Stimulated activated CD4-positive, alpha-beta T cell treated with anti-CD3 and anti-CD28 coated beads, Interleukin-15, amount 100 ng/mL, for 48 hours (primary cell): ENCODE measurements around the gene PDE8B.

Experiments
- DNase-seq, 2 donors: peaks; one replicate each; pipeline ENCODE4 v3.0.0-alpha.2; 2020; ENCODE audit warnings: low read depth in 2 of 2

PDE8B gene

DNA sequence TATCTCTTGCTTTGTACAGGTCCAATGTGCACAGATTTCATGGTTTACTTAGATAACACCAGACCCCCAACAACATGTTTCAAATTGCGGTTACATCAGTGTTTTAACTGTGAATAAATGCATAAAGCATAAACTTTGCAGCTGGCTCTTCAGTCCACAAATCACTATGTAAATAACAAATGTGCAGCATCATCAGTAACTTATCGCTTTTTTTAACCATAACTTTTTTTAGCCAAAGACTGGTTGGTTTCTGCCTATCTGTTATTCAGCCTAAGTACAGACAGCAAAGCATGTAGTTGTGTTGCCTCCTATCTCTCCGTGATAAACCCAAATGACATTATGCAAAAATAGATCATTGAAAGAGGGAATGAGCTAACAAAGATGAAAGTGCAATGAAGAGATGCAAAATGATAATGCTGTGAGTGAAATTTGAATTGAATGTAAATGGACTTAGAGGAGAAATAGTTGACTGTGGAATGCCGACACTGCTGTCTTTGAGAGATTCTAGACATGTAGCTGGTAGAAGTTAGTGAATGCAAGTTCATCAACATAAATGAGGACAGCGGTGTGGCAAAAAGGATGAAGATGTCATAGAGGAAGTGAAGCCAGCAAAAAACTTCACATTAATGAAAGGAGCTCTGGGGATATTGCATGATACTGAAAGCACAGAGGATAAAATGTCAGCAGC, 108.8 kb downstream of the PDE8B start:
- no peak for DNase-seq

DNA sequence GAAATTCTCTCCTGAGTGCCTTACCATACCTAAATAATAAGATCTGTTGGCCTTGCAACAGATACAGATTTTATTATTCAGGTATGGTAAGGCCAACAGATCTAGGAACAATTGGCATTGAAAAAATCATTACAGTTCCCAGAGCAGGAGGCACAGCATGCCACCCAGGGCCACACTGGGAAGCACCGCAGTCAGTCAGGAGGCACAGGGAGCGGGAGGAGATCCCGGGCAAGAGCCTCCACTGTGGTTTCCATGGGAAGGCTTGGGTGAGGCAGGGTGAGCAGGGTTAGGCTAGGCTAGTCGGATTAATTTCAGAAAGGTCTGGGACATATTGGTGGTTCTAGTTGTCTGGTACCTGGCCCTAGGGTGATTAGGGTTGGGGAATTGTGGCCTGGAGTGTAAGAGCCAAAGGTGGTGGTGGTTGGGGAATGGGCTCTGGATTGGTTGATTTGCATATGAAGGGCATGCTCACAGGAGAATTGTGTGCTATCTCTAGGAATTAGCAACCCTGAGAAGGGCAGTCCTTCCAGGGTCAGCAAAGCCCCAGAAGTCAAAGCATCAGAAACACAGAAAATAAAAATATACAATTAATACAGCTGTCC, 111.4 kb downstream of the PDE8B start:
- DNase-seq, result no peak

DNA sequence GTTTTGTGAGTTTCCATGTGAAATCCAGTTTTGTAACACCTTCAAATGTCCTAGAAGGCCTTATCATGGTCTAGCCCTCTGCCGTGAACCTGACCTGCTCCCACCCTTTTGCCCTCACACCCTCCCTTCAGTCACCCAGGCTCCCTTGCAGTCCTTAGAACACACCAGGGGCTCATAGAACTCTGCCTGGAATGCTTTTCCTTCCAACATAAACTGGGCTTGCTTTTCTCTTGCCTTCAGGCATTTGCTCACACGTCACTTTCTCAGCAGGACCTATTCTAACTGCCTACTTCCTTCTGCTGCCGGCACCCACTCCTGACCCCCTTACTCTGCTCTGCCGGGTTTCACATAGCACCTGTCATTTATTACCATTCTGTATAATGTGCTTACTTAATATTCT, 111.9 kb downstream of the PDE8B start:
- DNase-seq, result no peak

DNA sequence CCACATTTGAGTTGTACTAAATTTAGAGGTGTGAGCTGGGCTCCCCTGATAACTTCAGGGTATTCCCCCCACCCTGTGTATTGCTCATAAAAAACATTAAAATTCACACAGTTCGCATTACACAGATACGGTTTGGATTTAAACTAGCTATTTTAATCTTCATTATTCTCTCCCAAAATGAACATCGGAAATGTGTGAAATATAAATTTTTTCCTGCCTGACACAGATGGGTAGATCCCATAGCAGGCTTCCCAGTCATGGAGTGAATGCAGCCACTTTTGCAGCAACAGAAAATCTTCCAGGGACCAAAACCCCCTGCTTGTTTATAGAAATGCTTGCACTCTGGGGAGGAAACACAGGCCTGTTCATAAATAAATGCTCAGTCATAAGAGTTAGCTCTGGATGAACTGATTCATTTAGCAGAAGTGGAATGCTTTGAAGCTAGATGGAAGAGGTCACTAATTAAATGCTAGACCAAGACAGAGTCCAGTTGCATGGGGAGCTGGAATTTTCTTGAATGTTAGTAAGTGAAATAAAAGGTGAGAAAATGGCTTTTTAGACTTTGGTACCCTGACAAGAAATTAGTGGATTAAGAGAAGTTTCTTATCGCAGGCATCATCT, 115.6 kb downstream of the PDE8B start:
- no peak for DNase-seq

DNA sequence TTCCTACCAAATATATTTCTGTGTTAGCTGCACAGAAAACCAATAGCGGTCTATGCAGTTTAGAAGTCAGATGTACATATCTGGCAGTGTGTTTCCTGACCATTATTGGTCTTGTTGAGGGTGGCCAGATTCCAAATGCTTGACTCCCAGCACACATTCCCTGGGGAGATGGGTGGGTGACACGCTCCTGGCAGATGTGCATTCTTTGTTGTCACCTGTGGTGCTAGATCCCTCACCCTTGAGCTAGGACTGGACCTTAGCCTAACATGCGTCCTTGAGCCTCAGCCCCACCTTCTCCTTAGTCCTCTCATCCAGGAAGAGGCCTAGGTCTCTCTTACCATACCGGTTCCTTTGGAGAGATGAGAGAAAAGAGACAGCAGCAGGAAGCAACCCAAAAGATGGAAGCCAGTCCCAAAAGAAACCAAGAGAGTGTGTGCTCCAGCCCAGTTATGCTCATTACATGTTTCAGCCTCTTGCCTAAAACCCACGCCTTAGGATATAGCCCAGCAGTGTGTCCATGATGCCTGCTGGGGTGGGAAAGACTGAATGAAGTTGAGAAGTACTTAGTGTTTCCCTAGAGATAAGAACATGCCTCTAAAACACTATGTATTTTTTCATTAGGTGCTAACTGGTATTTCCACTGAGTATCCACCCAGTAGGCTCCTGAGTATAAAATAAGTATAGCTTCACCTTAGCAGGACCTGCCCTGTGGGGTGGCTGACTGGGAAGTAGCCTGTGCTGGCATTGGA, 116.7 kb downstream of the PDE8B start:
- DNase-seq, result no peak

DNA sequence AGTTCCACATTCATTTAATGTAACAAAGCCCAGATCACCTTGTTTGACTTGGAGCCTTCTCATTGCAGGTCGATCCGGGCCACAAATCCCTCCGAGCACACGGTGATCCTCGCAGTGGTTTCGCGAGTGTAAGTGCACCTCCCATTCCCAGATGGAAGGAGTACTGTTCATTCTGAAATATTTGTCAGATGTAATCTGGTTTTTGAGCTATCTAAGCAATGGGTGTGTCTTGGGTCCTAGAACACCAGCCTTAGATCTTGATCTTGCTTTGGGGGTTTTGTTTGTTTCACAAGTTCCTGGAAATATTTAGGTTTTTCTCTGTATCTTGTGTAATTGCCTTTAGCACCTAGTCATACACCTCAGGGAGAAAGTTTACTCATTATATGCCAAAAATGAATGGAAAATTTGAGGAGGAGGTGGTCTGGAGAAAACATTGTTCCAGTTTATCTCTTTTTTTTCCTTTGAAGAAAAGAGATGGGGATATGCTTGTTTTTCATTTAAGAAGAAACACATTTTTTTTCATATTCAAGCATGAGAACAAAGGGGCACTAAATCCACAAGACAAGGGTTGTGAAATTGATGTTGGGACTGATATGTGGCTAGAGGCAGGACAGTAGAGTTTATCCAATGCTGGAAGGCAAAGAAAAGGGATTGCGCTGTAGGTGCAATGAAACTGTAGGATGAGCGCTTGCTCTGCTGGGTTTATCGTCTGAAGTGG, 118.6 kb downstream of the PDE8B start:
- DNase-seq, result no peak

DNA sequence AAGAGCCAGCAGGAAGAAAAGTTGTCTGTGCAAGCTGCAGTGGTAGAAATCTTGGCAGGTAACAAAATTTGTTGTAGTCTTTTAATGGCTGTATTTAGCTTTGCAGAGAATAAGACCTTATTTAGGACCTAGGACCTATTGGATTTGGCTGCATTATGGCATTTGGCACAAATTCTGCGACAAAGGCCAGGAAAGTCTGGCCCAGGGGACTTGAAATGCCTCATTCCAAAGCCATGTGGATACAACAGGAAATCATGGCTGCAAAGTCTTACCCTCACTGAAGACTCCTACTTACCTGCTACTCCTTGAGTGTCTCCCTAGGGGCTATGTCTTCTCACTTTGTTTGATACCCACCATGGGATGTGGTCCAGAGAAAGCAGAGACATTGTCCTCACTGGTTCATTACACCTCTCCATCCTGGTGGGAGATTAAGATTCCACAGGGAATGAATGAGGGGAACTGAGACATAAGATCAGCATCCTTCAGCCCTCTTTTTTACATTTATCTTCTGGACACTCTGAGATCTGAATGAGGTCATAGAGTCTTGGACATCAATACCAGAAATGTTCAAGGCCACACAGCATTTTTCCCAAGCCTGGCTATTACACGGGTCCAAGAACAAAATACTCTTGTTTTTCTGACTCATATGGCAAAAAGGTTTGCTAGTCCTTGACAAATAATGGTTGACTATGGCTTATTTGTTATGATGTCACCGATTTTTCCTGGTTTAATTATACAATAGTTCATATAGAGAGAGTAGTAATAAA, 119.4 kb downstream of the PDE8B start:
- no peak for DNase-seq

DNA sequence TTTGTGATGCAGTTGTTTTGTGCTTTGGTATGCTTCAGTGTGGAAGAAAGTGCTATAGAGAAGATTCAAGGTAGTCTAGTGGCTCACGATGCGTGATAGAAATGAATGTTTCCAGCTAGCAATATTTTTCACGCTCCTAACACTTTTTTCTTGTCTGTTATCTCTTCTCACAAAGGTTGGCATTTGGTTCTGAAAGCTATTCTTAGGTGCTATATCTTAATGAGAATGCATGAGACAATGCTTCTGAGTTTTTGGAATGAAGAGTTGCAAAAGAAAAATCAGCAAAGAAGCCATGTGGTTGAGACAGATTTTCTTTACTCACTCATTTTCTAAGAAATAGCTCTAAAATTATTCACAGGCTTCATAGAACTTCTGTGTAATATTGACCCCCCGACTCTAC, 122.6 kb downstream of the PDE8B start:
- no peak for DNase-seq

DNA sequence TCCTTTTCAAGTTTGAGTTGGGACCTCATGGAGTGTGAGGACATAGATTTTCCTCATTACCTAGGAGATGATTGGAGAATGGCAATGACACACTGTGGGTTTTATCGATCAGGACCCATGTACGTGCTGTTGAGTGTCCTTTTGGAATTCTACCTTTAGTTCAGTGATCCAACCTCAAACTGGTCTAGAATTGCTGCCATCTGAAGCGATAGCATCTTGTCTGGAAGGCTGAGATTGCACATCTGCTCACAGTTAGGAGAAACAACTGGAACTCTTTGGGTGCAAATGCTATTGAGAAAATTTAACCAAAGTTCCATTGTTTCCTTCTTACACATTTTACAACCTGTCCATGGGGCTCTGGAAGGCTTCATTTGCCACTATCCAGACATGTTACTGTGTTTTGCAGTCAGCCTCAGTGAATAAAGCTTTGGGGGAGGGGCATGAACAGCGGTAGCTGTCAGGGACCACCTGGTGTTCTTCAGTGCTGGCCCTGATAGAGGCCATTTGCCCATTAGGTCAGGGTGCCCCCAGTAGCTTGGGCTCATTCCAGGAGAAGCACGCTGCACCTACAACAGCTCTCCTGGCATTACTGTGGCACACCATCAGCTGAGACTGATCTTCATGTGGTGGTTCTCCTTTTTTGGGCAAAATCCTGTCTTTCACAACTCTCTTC, 123.1 kb downstream of the PDE8B start:
- DNase-seq, result no peak

DNA sequence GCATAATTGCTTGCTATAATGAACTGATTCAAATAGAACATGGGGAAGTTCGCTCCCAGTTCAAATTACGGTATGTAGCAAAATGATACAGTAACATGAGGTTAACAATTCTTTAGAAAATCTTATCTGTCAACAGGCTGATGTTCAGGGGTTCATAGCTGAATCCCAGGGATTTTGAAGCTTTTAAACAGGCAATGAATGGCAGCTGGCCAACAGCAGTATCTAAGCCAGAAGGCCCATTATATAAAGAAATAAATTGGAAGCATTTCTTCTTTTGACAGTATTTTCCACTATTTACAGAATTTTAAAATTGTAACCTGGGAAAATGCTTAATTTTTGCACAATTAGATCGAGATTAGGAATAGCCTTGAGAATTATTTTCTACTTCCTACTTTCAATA, 126.8 kb downstream of the PDE8B start:
- no peak for DNase-seq

DNA sequence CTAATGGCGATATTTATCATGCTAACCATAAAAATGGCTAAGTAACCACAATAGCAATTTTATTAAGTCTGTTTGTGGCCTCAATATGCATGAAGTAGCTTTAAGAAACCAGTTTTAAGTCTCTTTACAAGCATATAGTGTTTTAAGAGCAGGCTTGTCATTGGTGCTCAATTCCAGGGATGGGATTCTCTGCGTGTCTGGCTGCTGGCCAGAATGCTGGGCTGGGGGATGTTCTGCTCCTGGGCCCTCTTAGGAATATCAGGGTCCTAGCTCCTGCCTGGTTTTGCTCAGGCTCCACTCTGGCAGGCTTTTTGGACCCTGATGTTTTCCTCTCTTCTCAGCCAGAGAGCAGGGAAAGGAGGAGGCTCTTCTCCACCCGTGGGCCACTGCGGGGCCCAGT, 127.2 kb downstream of the PDE8B start:
- no peak for DNase-seq

DNA sequence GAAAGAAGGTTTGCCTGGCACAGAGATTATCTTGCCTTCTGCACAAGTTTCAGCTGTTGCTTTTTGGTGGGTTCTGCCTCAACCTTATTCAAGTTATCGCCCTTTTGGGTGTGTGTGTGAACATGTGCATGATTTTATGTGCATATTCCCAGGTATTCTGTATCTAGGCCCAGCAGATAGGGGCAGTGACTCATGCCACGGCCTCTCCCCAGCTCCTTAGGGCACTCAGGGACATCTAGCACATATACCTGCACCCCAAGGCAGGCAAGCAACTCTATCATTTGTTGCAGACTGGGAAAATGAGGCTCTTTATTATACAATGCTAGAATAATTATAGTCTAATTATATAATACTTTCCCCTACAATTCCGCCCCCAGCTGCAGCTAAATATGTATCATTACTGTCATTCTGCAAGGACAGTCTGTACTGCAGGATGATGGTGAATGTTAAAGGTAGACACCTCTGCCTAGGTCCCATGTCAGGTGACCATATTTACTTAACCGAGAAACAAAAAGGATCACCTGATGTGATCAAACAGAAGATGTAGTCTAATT, 128.9 kb downstream of the PDE8B start:
- no peak for DNase-seq

DNA sequence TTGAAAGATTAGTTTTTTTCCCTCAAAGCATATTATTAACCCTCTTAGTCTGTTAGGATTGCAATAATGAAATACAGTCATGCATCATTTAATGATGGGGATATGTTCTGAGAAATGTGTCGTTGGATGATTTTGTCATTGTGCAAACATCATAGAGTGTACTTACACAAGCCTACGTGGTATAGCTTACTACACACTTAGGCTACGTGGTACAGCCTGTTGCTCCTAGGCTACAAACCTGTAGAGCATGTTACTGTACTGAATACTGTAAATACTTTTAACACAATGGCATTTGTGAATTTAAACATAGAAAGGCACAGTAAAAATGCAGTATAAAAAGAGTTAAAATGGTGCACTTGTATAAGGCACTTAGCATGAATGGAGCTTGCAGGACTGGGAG, 132.7 kb downstream of the PDE8B start:
- no peak for DNase-seq

DNA sequence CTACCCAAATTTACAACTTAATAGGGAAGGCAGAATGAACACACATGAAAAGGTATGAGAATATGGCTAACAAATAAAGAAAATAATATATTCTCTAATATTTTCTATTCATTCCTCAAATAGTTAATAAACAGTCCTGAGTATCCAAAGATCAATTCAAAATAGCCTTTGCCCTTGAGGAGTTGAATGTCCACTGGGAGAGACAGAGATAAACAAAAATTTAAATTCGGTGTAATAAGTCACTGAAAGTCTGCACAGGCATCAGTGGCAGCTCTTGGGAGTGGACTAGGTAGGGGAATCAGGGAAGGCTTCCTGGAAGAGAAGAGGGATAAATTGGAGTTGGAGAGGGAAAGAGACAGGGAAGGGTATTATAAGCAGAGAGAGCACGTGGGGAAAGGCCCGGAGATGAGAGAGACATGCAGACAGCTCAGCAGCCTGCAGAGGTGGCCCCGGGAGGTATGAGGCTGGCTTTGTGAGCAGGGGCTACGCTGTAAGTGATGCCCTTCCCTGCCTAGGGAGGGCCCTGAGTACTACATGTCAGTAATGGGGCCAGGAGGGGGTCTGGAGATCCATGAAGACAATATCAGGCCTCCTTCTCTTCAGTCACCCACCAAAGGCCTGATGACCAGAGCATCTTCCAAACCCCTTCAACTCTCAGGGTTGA, 137.1 kb downstream of the PDE8B start:
- no peak for DNase-seq

DNA sequence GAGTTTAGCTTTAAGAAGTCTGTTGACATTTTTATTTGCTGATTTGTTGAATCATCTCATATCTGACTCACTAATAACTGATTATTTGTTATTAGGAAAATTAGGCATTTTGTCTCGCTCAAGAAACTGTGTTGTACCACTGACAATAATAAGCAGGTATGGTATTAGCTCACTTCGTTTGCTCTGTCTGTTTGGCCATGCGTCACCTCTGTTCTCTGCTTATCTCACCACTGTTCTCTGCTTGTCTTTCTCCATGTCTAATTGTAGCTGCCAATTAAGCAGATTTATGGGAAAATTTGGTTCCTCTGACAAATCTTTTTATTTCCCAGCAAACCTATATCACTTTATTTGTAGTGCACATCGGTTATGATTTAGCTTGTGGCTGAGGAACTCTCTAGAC, 142.8 kb downstream of the PDE8B start:
- no peak for DNase-seq

DNA sequence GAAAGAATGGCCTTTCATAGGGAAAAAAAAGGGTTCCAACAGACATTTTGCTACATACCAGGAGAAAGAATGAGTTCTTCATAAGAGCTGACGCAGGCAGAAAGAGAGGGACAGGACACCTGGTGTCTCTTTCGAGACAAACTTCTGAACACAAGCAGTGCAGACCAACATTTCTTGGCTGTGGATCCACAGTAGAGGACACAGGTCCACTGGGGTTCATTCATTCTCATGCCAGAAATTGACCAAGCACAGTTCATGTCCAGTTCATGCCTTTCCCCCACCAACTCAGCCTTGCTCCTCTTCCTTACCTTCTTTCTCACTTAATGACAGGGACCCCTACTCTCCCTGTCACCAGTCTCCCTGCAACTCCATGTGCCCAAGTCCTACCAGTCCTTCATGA, 144.0 kb downstream of the PDE8B start:
- DNase-seq, result no peak

DNA sequence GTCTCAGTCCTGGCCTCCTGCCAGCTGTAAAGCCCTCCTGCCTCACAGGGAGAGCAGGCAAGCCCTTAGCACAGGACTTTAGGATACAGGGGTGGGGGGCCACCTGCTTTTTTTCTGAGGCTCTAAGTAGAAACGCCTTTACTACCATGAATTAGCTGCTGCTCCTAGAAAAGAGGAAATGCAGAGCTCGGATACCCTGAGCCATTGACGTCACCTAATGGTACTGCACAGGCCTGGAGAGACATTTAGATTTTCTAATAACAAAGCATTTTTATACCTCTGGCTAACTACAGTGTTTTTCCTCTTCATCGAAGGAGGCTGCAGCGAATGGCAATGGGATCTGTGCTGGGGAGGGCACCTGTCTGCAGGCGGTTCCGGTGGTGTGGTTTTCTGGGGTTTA, 144.6 kb downstream of the PDE8B start:
- no peak for DNase-seq

DNA sequence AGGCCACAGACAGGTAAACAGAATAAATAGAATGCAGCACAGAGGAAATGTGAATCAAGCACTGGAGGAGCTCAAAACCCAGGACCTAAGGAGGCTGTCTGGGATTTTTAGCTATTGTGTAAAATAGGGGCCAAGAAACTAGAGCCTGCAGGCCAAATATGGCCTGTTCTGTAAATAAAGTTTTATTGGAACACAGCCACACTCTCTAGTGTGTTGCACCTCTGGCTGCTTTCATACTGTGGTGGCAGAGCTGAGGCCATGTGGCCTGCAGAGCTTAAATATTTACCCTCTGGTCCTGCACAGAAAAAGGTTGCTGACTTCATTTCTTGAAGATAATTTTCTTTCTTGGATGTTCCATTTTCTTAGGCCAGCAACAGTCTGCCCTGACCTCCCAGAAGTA, 145.3 kb downstream of the PDE8B start:
- no peak for DNase-seq

DNA sequence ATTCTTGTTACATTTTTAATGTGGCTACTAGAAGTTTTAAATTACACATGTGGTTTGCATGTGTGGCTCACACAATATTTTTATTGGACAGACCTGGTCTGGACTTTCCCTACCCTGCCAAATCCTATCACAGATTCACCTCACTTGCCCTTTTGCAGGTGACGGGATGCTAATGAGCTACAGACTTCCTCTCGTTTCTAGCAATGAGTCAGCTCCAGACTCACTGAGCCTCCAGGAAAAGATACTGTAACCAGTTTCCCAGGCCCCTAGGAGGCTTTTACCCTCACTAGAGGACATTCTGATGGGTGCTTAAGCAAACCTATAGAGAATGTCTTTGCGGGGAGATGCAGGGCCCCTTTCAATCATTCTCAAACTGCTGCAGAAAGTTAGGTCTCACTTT, 146.3 kb downstream of the PDE8B start:
- DNase-seq, result peak; percentile 36 to 52
